Thoracic aorta (tissue), 2 donors: ENCODE results near the gene VPS16. TPM values are rescaled to one million over a fixed set of nuclear protein-coding genes. Genes with fewer than 3 reads are reported as not detected.

Source experiments
- ATAC-seq: fragments of 150-250 bp; one replicate; pipeline ENCODE4 v1.8.0; 2017; ENCODE audit warnings: low read depth; ENCODE audit not compliant: insufficient number of reproducible peaks, low FRiP score
- DNase-seq: peaks from one replicate; pipeline ENCODE4 v3.0.0-alpha.2; 2020; ENCODE audit warnings: low spot score
- H3K27ac ChIP-seq, 2 donors: fragments of 200-600 bp; sonication (generic); 1 replicate in 1 of 2; 2 replicates in 1 of 2; pipeline ENCODE4 v1.5.1; 2016; ENCODE audit warnings: mild to moderate bottlenecking in 2 of 2, moderate library complexity in 2 of 2
- H3K27me3 ChIP-seq: fragments of 200-600 bp; sonication (generic); replicated peaks from 2 replicates; pipeline ENCODE4 v1.6.0; 2016; ENCODE audit warnings: mild to moderate bottlenecking; ENCODE audit not compliant: insufficient read depth
- H3K36me3 ChIP-seq: fragments of 200-600 bp; sonication (generic); one replicate; pipeline ENCODE4 v1.5.1; 2016
- H3K4me1 ChIP-seq, 2 donors: fragments of 200-600 bp; sonication (generic); 1 replicate in 1 of 2; 2 replicates in 1 of 2; pipeline versions ENCODE4 v1.5.1 to v1.6.0; 2016; ENCODE audit warnings: low read depth in 2 of 2, mild to moderate bottlenecking in 1 of 2; ENCODE audit not compliant: control insufficient read depth in 1 of 2
- H3K4me3 ChIP-seq: fragments of 200-600 bp; sonication (generic); 2 replicates; pipeline ENCODE4 v1.5.1; 2016; ENCODE audit warnings: mild to moderate bottlenecking
- H3K9me3 ChIP-seq: fragments of 200-600 bp; sonication (generic); 2 replicates; pipeline ENCODE4 v1.5.1; 2016
- total RNA-seq, 2 donors: library from RNA; depleted of rRNA; stranded (reverse); fragments of >200 nt; gene quantifications; one replicate each; pipeline versions ENCODE4 v1.1.0 to v1.2.3, GENCODE V29; 2016
- TF ChIP-seq, protein P1 (sequence below): fragments of 200-600 bp; sonication (generic); IDR thresholded peaks from one replicate; pipeline ENCODE4 v1.5.1; 2019; ENCODE audit warnings: antibody characterized with exemption

VPS16 gene
- total RNA-seq, 2 donors from 2014 or later = 21.8 to 24.2 TPM

DNA sequence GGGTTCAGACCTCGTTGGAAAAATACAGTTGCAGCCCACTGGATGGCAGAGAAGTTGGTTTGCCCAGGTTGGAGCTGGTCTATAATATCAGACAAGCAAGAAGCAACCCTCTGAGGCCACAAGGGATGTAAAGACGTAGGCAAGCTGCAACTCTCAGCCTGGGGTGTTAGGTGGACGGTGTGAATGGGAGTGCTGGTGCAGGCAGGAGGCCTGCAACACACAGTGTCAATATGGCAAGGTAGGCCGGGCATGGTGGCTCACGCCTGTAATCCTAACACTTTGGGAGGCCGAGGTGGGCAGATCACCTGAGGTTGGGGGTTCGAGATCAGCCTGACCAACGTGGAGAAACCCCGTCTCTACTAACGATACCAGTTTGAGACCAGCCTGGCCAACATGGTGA is 10.5 kb downstream of the VPS16 start:
- ATAC-seq (no peak), DNase-seq (no peak)
- Histone ChIP-seq H3K27me3 (no peaks in the 10 kb centered on the region), H3K9me3 (no peaks in the 10 kb centered on the region), H3K36me3 (no peaks in the 10 kb centered on the region), H3K4me3 (no peak overlapping the region), H3K27ac (no peak overlapping the region), H3K4me1 (no peaks in the 10 kb centered on the region)
- TF ChIP-seq, protein P1, sequence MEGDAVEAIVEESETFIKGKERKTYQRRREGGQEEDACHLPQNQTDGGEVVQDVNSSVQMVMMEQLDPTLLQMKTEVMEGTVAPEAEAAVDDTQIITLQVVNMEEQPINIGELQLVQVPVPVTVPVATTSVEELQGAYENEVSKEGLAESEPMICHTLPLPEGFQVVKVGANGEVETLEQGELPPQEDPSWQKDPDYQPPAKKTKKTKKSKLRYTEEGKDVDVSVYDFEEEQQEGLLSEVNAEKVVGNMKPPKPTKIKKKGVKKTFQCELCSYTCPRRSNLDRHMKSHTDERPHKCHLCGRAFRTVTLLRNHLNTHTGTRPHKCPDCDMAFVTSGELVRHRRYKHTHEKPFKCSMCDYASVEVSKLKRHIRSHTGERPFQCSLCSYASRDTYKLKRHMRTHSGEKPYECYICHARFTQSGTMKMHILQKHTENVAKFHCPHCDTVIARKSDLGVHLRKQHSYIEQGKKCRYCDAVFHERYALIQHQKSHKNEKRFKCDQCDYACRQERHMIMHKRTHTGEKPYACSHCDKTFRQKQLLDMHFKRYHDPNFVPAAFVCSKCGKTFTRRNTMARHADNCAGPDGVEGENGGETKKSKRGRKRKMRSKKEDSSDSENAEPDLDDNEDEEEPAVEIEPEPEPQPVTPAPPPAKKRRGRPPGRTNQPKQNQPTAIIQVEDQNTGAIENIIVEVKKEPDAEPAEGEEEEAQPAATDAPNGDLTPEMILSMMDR = no peak

DNA sequence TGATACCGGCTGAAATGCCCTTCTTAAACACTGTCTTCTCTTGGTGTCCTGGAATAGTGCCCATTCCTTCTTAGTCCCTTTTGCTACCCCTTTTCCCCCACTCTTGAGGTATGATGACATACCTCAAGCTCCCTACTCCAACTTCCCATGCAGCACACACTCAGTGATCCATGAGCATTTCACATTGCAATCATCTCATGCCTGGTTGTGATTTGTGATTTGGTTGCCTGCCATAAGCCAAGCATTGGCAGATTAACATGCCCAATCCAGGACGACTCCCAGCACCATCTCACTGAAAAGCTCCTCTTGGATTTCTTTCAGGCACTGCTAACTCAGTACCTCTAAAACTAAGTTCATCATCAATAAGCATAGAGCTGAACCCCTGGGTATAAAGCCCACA is 18.0 kb downstream of the VPS16 start:
- no peaks in the 10 kb centered on the region for H3K9me3 ChIP-seq
- H3K4me1 ChIP-seq = no peaks in the 10 kb centered on the region
- no peak overlapping the region for H3K27ac ChIP-seq
- DNase-seq = no peak
- peaks cover 19% of the 10 kb centered on the region for H3K36me3 ChIP-seq
- H3K27me3 ChIP-seq = no peaks in the 10 kb centered on the region
- H3K4me3 ChIP-seq = no peak overlapping the region
- TF ChIP-seq, protein P1 = no peak
- no peak for ATAC-seq

DNA sequence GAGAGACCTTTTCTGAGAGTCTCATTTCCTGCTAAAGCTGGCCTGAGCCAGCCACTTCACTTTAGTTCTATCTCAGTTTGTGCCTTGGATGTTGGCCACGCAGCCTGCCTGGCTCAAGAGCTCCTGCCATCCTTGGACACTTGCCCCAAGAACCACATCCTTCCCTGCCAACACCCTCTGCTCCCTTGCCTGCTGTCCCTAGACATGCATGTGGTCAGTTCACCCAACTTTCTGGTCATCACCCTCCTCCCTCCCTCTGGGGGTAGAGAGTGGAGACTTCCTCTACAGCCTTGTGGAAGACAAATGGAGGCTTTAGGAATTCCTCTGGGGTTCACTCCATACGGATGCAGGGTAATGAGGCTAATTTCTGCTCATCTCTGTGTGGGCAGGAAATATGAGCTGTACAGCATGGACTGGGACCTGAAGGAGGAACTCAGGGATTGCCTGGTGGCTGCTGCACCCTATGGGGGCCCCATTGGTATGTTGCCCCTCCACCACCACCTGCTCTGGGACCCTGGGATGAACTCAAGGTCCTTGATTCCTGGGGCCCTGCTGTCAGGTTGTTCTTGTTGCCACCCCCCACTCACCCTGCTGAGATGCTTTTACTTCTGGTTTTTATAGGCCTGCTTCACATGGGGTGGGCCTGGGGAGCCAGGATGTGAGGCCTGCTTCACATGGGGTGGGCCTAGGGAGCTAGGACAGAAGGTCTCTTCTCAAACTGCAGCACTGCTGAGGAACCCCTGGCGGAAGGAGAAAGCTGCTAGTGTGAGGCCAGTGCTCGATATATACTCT is 19.0 kb downstream of the VPS16 start:
- Histone ChIP-seq H3K4me1 (no peaks in the 10 kb centered on the region), H3K36me3 (peaks cover 26% of the 10 kb centered on the region), H3K9me3 (no peaks in the 10 kb centered on the region), H3K27ac (no peak overlapping the region), H3K4me3 (no peak overlapping the region), H3K27me3 (no peaks in the 10 kb centered on the region)
- TF ChIP-seq, protein P1 = no peak
- DNase-seq (no peak), ATAC-seq (no peak)

DNA sequence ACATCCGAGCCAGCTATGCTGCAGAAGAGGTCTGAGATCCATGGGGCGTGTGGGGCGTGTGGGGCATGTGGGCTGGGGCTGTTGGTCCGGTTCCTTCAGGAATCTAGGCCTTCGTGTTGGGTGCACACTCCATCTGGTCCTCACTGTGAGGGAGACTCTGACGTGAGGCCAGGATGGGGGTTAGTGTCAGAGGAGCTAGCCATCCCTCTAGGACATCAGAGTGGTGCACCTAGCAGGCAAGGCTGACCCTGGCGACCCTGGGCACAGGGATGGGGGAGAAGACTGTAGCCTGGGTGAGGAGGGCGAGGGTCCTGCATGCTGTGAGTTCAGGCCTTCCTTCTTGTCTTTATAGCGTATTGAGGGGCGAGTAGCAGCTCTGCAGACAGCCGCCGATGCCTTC is 24.1 kb downstream of the VPS16 start:
- Histone ChIP-seq H3K9me3 (no peaks in the 10 kb centered on the region), H3K27ac (no peak overlapping the region), H3K4me1 (no peaks in the 10 kb centered on the region), H3K27me3 (no peaks in the 10 kb centered on the region), H3K36me3 (peaks cover 39% of the 10 kb centered on the region), H3K4me3 (no peak overlapping the region)
- TF ChIP-seq, protein P1 = no peak
- no peak for ATAC-seq
- DNase-seq = no peak

DNA sequence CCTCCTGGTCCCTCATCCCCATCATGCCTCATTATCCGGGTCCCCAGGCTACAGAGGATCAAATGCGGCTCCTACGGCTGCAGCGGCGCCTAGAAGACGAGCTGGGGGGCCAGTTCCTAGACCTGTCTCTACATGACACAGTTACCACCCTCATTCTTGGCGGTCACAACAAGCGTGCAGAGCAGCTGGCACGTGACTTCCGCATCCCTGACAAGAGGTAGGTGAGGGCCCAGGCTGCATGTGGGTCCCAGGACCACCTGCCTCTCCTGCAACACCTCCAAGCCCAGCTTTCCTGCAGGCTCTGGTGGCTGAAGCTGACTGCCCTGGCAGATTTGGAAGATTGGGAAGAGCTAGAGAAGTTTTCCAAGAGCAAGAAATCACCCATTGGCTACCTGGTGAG is 24.6 kb downstream of the VPS16 start:
- Histone ChIP-seq H3K27me3 (no peaks in the 10 kb centered on the region), H3K36me3 (peaks cover 39% of the 10 kb centered on the region), H3K27ac (no peak overlapping the region), H3K9me3 (no peaks in the 10 kb centered on the region), H3K4me3 (no peak overlapping the region), H3K4me1 (no peaks in the 10 kb centered on the region)
- ATAC-seq (no peak), DNase-seq (no peak)
- TF ChIP-seq, protein P1 = no peak
